K562 (cell line): ENCODE data around the gene SLC5A5. TPM values are rescaled to one million over a fixed set of nuclear protein-coding genes. Genes with fewer than 3 reads are reported as not detected.
A peak's percentile ranks its signal among the peaks of the same experiment; 100 is the strongest.

Experiments
- CTBP1 ChIP-seq: fragments of 450-650 bp; IDR thresholded peaks from 2 replicates; pipeline ENCODE4 v1.6.1; 2016; ENCODE audit warnings: borderline replicate concordance
- ERF ChIP-seq: fragments of 450-650 bp; formaldehyde crosslinking; IDR thresholded peaks from 2 replicates; pipeline ENCODE4 v1.4.0; 2020; ENCODE audit warnings: mild to moderate bottlenecking, mixed read lengths
- GTF2A2 ChIP-seq: IDR thresholded peaks from 2 replicates; pipeline ENCODE4 v1.6.1; 2016; ENCODE audit warnings: mild to moderate bottlenecking, missing genetic modification characterization, missing compliant biosample characterization
- GTF3C2 ChIP-seq: IDR thresholded peaks from 3 replicates; pipeline ENCODE4 v1.6.1; 2011; ENCODE audit warnings: borderline replicate concordance, mild to moderate bottlenecking, moderate library complexity; ENCODE audit not compliant: insufficient read length; ENCODE audit errors: extremely low read depth
- HNRNPL ChIP-seq: fragments of 200-400 bp; formaldehyde crosslinking; IDR thresholded peaks from 2 replicates; pipeline ENCODE4 v1.6.1; 2017; ENCODE audit warnings: low read depth, mild to moderate bottlenecking, low read length
- IRF2 ChIP-seq: sonication (generic); formaldehyde crosslinking; IDR thresholded peaks from 2 replicates; pipeline ENCODE4 v1.8.1; 2022; ENCODE audit warnings: mild to moderate bottlenecking, missing genetic modification reagents
- KAT8 ChIP-seq: fragments of 450-650 bp; IDR thresholded peaks from 2 replicates; pipeline ENCODE4 v1.6.1; 2016; ENCODE audit warnings: low read depth, mild to moderate bottlenecking
- MECOM ChIP-seq: fragments of 250-450 bp; sonication (Bioruptor Pico); IDR thresholded peaks from 2 replicates; pipeline ENCODE4 v1.8.0; 2022; ENCODE audit warnings: inconsistent platforms
- MYBL2 ChIP-seq, 2 experiments: fragments of 450-650 bp in 1 of 2; sonication (generic) in 1 of 2; formaldehyde crosslinking in 1 of 2; IDR thresholded peaks; 2 replicates each; pipeline versions ENCODE4 v1.6.1 to v1.8.1; 2017 to 2022; ENCODE audit warnings: borderline replicate concordance in 1 of 2, inconsistent platforms in 1 of 2, low read depth in 1 of 2, mild to moderate bottlenecking in 1 of 2, missing genetic modification reagents in 1 of 2, moderate library complexity in 1 of 2
- NCOA2 ChIP-seq, 2 experiments: fragments of 450-650 bp; IDR thresholded peaks; 2 replicates each; pipeline ENCODE4 v1.6.1; 2018; ENCODE audit warnings: mild to moderate bottlenecking in 2 of 2, moderate library complexity in 1 of 2; ENCODE audit not compliant: partially characterized antibody in 2 of 2
- NFIX ChIP-seq: fragments of 250-450 bp; sonication (Bioruptor Pico); IDR thresholded peaks from 2 replicates; pipeline ENCODE4 v1.4.0; 2020; ENCODE audit warnings: low read depth, mild to moderate bottlenecking, moderate library complexity
- NR1H2 ChIP-seq: sonication (generic); formaldehyde crosslinking; IDR thresholded peaks from 2 replicates; pipeline ENCODE4 v1.4.0; 2020; ENCODE audit warnings: mild to moderate bottlenecking, missing genetic modification reagents
- RAD21 ChIP-seq, 2 experiments: fragments of 250-450 bp in 1 of 2; fragments of 450-650 bp in 1 of 2; sonication (Bioruptor Pico) in 1 of 2; formaldehyde crosslinking in 1 of 2; IDR thresholded peaks in 1 of 2; conservative IDR thresholded peaks in 1 of 2; 2 replicates each; pipeline versions ENCODE4 v1.4.0 to v1.8.0; 2020 to 2022; ENCODE audit warnings: mild to moderate bottlenecking in 2 of 2, moderate library complexity in 1 of 2
- RAD51 ChIP-seq: fragments of 450-650 bp; IDR thresholded peaks from 2 replicates; pipeline ENCODE4 v1.7.1; 2016; ENCODE audit warnings: low read depth, mild to moderate bottlenecking, borderline replicate concordance
- SP2 ChIP-seq: IDR thresholded peaks from 2 replicates; pipeline ENCODE4 v1.6.1; 2011; ENCODE audit warnings: mild to moderate bottlenecking, low read depth, low read length, moderate library complexity; ENCODE audit not compliant: poor library complexity, severe bottlenecking; ENCODE audit errors: extremely low read depth
- TCF7L2 ChIP-seq: fragments of 150-350 bp; IDR thresholded peaks from 2 replicates; pipeline ENCODE4 v1.6.1; 2016; ENCODE audit warnings: low read depth, mild to moderate bottlenecking, low read length, moderate library complexity
- VEZF1 ChIP-seq: fragments of 200-800 bp; sonication (Bioruptor generic); IDR thresholded peaks from 2 replicates; pipeline ENCODE4 v1.6.1; 2017; ENCODE audit warnings: missing genetic modification characterization, missing compliant biosample characterization
- ZBTB43 ChIP-seq: sonication (generic); formaldehyde crosslinking; IDR thresholded peaks from 2 replicates; pipeline ENCODE4 v1.8.0; 2023; ENCODE audit warnings: mild to moderate bottlenecking, missing genetic modification reagents
- ZNF133 ChIP-seq: fragments of 250-450 bp; sonication (Bioruptor Pico); IDR thresholded peaks from 2 replicates; pipeline ENCODE4 v1.4.0; 2020; ENCODE audit warnings: mild to moderate bottlenecking
- ZNF57 ChIP-seq: fragments of 450-650 bp; formaldehyde crosslinking; IDR thresholded peaks from 2 replicates; pipeline ENCODE4 v1.4.0; 2020; ENCODE audit warnings: mild to moderate bottlenecking, moderate library complexity
- ZNF589 ChIP-seq: fragments of 200-800 bp; sonication (Bioruptor generic); IDR thresholded peaks from 2 replicates; pipeline ENCODE4 v1.6.1; 2016; ENCODE audit warnings: low read depth, missing genetic modification characterization, missing compliant biosample characterization
- ZNF830 ChIP-seq: fragments of 250-450 bp; sonication (Bioruptor Pico); IDR thresholded peaks from 2 replicates; pipeline ENCODE4 v1.5.0; 2021; ENCODE audit warnings: mild to moderate bottlenecking
- polyA plus RNA-seq, 8 experiments: library from polyadenylated mRNA; depleted of rRNA in 4 of 8; stranded (reverse) in 5 of 8; unstranded in 3 of 8; fragments of >200 nt; fragmentation: Nextera tagmentation in 2 of 8; fragmentation: Illumina TruSeq in 1 of 8; extraction: Ambion mirVana in 2 of 8; extraction: Trizol in 1 of 8; gene quantifications; 2 replicates each; pipeline versions ENCODE4 v1.2.1 to v1.2.3, GENCODE V29; 2011 to 2014; ENCODE audit warnings: inconsistent platforms in 1 of 8, missing spikeins in 1 of 8
- total RNA-seq, 7 experiments: library from RNA; depleted of rRNA in 6 of 7; stranded (reverse); fragments of >200 nt in 6 of 7; fragmentation: Illumina TruSeq in 2 of 7; extraction: Trizol in 2 of 7; gene quantifications; 2 replicates each; pipeline versions ENCODE4 v1.2.1 to v1.2.3, GENCODE V29; 2011 to 2021; ENCODE audit warnings: low replicate concordance in 1 of 7

The SLC5A5 gene
- total and polyA plus RNA-seq, 9 of the 15 experiments (the other 6 are each of a cell fraction or from before 2014, with no cell fraction given): 0.10 to 0.73 (median 0.23) TPM

- TF ChIP-seq GTF2A2 (tag): 0 out of 2 replicates have a peak, but pooled peaks have one; percentile 34
- no peak for TF ChIP-seq ZBTB43 (CRISPR knock-in tag)
- TF ChIP-seq NFIX (CRISPR knock-in tag): no peak
- TF ChIP-seq RAD51: no peak
- peak; percentile 87 for TF ChIP-seq HNRNPL
- TF ChIP-seq NR1H2 (CRISPR knock-in tag): no peak
- peak; percentile 93 for TF ChIP-seq SP2
- TF ChIP-seq TCF7L2: no peak
- TF ChIP-seq MECOM (CRISPR knock-in tag): no peak
- no peak for TF ChIP-seq ZNF589 (CRISPR knock-in tag)
- 0 out of 2 replicates have a peak, but pooled peaks have one; percentile 30 for TF ChIP-seq ERF
- TF ChIP-seq KAT8: no peak
- peak; percentile 54; the same call in 1 of the 2 replicates for TF ChIP-seq ZNF57 (CRISPR knock-in tag)
- no peak for TF ChIP-seq NCOA2 (IDR thresholded peaks at IDR 0.05; ENCODE audit: partially characterized antibody in 2 of 2)
- TF ChIP-seq VEZF1: peak; percentile 39; the same call in 1 of the 2 replicates
- no peak for TF ChIP-seq MYBL2 (IDR thresholded peaks at IDR 0.05; ENCODE audit: low read depth)
- TF ChIP-seq MYBL2 (CRISPR knock-in tag; IDR thresholded peaks at IDR 0.05; ENCODE audit: borderline replicate concordance): no peak
- peak; percentile 88 for TF ChIP-seq CTBP1
- TF ChIP-seq ZNF133 (CRISPR knock-in tag): no peak
- 0 out of 2 replicates have a peak, but pooled peaks have one; percentile 37 for TF ChIP-seq ZNF830
- no peak for TF ChIP-seq GTF3C2
- TF ChIP-seq RAD21 (CRISPR knock-in tag; conservative IDR thresholded peaks at IDR 0.05 in 1 of 2, IDR thresholded peaks at IDR 0.05 in 1 of 2): peak; percentile 89
- no peak for TF ChIP-seq IRF2 (CRISPR knock-in tag)
These were observed 12.0 kb upstream of the SLC5A5 start, which contains the start of gene RPL18A (continued) for GRCh38 chr19:17859533-17860330.
